Putamen (tissue), 1 donor: ENCODE data around the gene GLUL.
"Not testable (repeated sequence)": the region's sequence is repeated elsewhere in the genome, so short reads cannot be mapped to it uniquely, and the experiment has no call there.

Experiments
- DNase-seq: peaks from one replicate; pipeline ENCODE4 v3.0.0-alpha.2; 2016; ENCODE audit warnings: low spot score

The GLUL gene

DNA sequence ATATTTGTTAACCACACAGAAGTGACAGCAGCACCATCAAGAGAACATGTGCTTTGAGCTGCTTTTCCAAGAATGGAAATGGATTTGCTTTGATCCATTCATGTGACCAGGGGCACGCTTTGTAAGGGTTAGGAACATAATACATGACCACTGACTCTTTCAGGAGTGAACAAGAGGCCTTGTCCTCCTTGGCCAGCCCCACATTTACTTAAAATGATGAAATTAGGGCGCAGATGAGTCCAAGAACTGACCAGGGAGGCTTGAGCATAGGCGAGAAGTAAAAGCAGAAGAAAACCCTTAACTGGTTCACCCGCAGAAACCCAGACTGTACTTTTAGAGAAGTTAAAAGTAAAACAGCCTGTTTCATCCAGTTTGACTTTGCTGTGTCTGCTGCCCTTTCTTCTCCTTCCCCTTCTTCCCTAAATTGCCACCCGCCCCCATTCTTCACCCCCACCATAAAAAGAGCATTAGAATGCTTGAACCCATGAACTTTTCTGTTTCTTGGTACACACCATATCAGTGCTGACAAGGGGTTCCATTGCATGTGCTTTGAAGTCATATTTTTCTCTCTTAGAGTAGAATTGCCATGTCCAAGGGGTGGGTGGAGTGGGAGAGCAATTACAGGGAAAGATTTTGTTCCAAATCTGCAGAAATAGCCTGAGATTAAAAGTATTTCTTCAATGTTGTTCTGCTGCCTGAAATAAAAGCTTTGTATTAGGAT, 2.6 kb upstream of the GLUL start:
- no peak for DNase-seq

DNA sequence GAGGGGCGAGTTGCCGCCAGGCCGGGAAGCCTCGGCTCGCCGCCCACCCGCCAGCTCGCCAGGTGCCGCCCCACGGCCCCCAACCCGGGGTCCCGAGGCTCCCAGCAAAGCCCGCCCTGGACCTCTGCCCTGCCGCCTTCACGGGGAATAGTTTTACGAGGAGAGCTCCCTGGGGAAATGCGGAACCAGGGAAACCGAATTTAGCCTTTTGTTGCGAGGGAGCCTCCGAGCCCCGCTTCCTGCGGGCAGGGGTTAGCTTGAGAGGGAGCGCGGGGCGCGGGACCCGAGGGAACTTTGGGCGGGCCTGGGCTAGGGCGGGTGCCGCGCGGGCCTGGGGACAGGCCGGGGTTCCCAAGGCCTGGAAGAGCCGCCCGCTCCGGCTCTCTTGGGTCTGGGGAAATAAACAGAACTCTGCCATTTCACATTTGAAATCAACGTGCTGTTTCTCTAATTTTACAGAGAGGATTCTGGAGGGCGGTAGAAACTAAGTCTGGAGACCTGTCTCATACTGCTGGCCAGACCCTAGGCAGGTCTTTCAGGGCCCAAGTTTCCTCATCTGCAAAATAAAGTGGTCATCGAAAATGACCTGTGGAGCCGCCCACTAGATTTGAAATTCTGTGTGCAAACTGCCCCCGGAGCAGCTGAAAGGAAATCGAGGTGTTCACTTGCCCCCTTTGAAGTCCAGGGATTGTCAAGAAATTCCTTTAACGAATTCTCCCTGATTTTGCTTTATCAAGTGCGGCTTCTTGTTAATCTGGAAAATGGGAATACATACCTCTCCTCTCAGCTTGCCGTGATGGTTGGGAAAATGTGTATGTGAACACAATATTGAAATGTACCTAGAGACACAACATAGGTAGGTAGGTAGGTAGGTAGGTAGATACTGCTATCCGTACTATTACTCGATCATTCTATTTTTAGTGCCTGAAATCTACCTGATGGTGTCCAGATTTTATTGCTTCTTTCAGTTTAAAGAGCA, 749 bp upstream of the GLUL start:
- DNase-seq, result no peak

DNA sequence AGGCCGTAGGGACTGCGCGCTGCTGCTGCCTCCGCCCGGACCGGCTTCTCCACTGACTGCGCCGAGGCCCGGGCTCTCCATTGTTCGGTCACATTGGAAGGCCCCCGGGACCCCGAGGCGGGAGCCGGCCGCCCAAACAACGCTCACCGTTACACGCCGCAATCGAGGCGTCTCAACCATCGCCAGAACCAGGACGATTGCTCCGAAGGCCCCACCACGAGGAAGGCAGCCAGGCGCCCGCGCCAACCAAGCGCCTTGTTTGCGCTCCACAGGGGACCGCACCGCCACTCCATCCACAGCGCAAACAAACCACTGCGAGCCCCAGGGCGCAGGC, 595 bp downstream of the GLUL start:
- no peak for DNase-seq

DNA sequence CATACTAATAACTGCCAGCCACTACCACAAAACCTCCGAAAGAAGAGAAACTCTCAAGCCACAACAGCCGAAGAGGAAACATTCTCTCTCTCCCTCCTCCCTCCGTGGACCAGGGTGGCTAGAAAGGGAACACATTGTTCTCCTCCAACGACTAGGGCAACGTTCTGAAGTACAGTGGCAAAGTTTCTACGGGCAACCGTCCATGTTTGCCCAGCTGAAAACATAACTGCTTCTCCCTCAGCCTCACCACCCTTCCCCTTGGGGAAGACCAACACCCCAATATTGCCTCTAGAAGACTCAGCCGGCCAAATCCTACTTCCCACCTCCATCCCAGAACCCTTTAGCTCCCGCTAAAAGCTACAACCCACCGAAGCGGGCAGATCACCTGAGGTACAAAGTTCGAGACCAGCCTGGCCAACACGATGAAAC, 2.0 kb downstream of the GLUL start:
- no peak for DNase-seq

DNA sequence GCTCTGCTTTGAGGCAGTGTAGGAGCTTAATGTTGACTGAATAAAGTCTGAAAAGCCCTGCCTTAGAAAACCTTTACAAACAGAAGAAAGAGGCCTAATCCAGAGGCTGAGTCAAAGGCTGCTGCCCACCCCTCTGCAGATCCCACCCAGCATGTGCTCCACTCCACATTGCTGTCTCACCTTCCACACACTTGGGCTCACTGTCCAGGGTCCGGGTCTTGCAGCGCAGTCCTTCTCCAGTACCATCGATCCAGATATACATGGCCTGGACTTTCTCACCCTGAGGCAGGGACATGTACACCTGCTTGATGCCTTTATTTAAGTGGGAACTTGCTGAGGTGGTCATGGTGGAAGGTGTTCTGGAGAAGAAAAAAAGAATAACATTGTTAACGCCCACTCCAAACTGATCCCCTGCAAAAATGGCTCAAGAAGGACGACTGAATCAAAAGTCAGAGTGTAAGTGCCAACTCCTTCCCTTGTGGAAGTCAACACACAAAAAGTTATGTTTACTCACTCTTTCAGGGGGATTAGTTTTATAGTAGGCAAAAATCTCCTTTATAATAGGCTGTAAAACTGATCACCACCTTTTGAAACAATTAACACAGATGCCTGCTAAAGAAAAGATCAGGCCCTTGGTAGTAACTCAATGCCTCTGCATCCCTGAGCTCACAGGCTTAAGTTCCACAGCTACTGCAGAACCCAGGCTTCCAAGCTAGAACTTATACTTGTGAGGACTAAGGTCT, 3.0 kb downstream of the GLUL start:
- no peak for DNase-seq

DNA sequence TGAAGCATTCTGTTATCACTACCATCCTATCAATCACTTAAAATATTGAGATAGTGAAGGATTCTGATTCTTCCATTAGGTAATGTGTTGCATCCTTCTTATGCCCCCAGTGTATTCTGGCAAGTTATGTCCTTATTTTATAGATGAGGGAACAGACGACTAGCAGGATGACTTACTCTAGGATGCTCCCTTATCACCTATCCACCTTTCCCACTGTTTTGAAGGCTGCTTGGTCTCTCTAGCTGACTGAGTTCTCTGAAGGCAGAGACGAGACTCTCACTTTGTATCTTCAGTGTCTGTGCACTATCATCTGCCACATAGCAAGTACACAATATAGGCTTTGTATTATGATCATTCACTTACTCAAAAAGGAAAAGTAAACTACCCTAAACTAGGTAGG, 4.0 kb downstream of the GLUL start:
- no peak for DNase-seq

DNA sequence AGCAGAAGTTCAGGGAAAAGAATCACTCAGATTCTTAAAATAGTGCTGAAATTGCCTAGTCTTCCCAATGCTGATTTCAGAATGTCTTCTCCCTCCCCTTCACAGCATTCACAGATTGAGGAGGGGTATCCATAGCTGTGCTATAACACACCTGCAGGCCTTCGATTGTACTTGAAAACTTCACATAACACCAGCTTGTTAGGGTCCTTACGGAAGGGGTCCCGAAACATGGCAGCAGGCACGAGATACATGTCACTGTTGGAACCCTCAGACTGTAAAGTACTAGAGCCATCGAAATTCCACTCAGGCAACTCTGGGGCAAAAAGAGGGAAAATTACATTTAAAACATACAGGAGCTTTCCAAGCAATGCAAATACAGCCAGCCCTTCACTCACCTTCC, 4.6 kb downstream of the GLUL start:
- no peak for DNase-seq

DNA sequence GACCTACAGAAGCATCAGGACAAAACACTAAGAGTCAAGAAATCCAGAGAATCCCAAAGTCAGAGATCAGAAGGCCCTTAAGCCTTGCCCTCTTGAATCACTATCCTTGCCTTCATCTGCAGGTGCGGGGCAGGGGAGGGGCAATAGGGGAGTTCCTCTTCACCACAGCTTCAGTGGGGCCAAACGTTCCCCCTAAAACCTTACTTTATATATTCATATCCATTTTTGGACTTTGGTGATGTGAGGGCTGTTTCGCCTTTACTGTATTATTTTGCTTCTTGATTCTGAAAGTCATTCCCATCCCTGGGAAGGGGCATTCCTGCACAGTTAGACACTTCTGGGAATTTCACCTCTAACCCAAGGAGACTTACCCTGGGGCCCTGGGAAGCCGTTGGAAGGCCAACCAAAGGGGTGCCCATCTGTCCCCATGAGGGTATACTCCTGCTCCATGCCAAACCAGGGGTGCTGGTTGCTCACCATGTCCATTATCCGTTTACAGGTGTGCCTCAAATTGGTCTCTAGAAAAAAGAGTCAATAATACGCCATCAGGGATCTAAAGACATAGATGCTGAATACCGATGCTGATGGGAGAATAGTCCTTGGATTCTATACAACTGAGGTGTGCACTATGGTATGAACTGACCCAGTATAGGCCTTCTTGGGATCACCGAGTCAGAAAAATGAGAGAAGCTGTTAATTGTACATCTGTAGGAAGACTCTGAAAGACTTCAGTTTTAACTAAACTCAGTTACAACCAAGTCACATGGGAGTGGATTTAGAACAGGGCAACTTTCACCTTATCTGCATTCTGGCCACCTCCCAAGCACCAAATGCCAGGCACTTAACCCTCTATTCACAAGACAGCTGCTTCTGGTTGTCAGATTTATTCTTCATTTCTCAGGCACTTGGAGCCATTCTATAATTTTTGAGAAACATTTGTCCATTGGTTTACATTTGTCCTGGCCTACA, 5.4 kb downstream of the GLUL start:
- DNase-seq, result no peak

DNA sequence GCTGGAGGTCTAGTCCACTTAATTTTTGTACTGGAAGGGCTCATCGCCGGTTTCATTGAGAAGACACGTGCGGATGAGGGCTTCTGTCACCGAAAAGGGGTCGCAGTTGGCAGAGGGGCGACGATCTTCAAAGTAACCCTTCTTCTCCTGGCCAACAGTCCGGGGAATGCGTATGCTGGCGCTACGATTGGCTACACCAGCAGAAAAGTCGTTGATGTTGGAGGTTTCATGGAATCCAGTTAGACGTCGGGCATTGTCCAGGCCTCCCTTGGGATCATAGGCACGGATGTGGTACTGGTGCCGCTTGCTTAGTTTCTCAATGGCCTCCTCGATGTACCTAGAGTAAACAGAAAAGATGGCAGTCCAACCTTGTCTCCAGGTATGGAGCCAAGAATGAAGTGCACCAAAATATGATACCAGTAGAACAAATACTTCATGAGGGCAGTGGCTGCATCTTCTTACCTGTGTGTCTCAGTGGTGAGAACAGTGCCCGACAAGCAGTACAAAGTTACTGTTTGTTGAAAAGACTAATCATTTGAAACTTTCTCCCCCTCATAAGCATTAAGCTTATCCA, 7.1 kb downstream of the GLUL start:
- no peak for DNase-seq

DNA sequence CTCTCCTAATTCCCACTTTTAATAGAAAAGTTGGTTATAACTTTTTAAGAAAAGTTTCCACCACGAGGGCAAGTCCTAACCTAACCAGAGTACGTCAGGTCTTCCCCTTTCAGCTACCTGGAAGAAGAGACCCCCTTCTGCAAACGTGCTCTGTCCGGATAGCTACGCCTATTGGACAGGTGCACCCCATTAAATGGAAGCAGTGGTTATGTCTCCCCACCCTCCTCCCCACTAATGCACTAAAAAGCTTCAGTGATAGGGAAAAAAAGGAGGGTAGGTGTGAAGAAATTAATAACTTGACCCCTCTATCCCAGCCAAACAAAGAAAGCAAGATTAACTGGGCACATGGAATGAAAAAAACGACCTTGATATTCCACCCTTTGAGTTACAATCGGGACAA, 7.7 kb downstream of the GLUL start:
- DNase-seq, result no peak

DNA sequence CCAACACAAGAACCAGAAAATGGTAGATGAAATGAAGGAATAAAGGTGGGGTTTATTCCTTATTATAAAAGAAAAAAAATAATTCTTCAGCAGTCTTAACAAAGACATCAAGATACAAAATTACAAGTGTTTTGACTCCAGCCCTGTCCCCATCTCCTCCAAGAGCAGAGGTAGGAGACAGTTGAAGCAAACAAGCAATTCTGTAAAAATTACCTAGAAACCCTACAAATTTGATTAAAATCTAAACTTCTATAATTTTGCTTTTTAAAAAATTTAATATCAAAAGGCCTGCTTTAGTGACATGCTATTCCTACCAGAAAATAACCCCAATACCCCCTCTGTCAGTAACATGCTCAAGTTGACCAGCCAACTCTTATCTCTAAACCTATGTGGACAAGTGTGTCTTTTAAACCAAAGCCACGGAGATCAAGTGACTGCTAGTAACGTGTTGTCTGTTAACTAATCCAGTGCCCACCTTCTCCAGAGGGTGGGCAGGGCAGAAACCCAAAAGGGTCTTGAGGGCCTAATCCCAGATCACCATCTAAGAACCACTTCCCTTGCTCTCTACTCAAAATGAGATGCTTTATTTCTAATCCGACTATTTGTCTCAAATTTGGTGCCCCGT, 8.4 kb downstream of the GLUL start:
- no peak for DNase-seq

DNA sequence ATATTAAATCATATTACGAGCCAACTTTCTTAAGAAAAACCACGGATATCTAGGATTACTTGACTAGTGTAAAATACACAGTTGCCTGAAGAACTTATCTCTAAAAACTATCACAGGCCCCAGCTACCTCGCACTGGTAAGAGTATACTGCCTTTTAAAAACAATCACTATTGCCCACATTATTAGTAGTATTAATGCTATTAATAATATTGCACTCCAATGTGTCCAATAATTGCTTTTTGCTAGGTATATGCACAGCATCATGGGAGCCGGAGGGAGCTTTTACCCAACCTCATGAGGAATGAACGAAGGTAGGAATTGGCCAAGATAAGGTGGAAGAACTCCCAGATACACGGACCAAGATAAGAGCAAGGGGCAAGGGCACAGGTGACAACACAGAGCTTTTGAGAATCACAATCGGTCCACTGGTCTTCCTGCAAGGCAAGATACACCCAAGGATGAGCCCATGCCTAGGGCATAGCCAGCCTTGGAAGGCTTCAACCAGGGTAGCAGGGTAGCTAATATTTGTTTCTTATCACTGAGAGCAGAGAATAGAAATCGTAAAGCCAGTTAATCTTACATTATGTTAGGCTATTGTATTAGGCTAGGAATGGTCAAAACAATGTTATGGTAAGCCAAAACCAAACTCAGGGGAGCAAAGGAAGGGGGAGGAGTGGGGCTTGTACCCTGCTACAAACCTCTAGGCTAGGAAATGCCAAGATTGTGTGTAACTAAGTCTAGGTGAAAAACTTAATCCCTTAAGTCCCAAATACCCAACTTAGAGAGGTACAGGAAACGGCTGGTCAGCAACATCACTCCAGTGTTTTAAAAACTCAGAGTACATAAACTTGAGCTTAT, 9.4 kb downstream of the GLUL start:
- no peak for DNase-seq

DNA sequence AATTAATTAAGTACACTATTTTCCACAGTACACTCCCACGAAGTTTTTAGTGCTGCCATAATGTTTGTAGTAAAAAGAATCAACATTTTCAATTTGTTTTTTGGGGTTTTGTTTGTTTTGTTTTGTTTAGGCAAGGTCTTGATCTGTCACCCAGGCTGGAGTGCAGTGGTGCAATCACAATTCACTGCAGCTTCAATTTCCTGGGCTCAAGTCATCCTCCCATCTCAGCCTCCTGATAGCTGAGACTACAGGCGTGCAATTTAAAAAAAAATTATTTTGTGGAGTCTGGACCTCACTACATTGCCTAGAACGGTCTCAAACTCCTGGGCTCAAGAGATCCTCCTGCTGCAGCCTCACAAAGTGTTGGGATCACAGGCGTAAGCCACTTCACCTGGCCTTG, 11.4 kb downstream of the GLUL start:
- DNase-seq, result no peak

DNA sequence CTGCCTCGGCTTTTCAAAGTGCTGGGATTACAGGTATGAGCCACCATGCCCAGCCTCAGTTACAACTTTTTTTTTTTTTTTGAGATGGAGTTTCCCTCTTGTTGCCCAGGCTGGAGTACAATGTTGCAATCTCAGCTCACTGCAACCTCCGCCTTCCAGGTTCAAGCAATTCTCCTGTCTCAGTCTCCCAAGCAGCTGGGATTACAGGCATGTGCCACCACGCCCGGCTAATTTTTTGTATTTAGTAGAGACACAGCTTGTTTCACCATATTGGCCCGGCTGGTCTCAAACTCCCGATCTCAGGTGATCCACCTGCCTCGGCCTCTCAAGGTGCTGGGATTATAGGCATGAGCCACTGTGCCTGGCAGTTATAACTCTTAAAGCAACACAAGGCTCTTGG, 11.8 kb downstream of the GLUL start:
- not testable (repeated sequence) for DNase-seq

DNA sequence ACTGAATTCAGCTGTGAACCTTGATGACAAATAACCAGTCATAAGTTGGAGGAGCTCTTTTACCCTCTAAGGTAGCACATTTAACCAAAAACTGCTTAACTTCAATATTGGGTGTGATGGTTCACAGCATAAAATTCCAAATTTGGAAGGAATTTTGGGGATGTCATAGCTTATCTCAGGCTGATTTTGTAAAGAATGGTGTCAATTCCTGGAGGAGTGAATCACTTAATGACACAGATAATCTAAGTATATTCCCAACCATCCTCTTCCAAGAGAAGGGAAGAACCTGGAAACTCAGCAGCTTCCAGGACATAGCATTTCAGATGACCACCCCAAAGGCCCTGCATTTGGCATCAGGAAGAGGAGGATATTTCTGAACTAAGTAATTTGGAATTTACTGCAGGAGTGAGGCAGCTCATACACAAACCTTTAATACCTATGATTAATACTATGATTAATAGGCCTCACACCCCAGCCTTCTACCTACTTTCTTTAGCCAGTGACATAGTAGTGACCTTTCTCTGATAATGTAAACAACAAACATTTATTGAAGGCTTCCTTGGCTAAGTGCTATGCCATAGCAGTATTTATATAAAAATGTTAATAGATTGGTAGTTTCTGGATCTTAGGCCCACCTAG, 14.5 kb downstream of the GLUL start:
- DNase-seq, result no peak

DNA sequence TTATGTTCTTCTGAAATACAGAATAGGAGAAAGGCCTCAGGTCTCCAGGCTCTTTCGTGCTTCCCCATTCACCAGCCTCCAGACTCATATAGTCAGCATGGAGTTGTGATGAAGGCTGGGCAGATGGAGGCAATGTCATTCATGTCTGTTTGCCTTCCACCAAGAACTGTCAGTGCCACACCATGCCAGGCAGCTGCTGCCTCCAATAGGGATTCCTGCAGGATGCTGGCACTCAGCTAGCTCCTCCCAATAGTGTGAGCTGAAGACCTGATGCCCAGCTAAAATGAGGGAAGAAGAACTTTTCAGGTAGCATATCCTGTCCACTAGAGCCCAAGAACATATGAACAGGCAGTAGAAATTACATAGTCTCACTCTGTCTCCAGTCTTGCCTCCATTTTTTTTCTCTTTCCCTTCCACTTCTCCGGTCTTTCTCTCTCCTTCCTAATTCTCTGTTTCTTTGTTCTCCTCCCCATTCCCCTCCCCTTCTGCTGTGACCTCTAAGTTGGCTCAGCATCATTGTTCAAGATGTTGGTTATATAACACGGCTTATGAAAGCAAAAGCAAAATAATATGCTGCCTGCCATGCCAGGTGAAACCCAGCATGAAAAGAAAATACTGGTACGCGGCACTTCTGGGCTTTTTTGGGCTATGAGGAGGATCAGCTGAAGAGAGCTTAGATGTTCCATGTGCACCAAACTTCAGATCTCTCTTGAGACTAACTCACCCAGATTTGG, 17.3 kb downstream of the GLUL start:
- no peak for DNase-seq

DNA sequence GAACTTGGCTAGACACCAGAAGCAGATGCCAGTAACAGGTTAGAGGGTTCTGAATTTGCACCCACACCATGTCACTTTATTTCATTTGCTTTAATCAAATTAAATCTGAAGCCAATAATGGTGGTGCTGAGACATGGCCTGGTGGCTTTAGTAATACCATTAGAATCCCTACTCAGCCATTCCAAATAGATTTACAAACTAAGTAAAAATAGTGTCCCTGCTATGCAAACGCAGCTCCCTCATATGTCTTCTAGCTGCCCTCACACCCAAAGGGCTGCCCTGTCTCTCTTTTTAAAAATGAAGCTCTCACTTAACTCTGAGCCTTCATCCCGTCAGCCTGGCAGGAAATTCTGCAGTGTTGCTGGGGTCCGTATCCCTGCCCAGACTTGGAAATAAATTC, 21.1 kb downstream of the GLUL start:
- no peak for DNase-seq

DNA sequence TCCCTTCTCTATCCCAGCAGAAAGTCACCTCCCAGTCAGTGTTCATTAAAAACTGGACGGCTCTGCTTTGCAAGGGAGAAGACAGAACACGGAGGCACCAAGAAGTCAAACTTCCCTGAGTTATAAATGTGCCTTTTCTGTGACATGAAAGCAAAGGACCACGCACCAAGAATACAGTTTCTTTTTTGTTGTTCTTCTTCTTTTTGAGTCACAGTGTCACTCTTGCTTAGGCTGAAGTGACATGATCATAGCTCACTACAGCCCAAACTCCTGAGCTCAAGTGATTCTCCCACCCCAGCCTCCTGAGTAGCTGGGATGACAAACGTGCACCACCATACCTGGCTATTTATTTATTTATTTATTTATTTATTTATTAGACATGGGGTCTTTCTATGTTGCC, 22.7 kb downstream of the GLUL start:
- DNase-seq, result no peak

DNA sequence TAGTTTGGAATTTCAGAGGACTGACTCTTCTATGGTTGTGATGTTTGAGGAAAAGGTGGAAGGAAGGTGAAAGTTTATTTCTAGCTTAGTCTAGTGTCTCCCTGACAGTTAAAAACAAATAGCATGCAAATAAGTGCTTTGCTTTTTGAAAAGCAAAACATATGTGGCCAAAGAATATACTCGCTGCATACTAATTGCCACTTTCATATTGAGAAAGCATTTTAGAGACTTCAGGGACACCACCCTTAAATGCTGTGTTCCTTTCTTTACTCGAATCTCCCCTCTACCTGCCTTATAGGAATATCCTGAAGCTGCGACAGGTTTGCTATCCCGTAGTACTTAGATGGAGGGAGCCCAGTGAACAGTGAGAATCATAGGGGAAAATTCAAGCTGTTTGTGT, 23.2 kb downstream of the GLUL start:
- DNase-seq, result no peak
